ENCODE measurements around the gene MMGT1.

Gene MMGT1

DNA sequence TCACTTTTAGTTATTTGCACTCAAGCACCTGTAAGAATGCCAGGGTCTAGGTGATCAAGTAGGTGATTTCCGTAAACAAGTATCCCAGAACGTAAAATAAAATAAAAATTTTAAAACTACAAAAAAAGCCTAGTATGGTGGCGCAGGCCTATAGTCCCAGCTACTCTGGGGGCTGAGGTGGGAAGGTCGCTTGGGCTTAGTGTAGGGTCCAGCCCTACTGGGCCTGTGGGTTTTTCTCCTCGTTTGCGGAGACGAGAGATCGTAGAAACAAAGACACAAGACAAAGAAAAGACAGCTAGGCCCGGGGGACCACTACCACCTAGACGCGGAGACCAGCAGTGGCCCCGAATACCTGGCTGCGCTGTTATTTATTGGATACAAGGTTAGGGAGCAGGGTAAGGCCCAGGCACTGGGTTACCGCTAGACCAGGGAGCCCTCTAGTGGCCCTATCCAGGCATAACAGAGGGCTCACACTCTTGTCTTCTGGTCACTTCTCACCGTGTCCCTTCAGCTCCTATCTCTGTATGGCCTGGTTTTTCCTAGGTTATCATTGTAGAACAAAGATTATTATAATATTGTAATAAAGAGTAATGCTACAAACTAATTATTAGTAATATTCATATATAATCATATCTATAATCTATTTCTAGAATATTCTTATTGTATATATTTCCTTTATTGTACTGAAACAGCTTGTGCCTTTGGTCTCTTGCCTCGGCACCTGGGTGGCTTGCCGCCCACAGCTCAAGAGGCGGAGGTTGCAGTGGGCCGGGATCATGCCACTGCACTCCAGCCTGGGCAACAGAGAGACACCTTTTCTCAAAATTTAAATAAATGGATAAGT, 41.9 kb downstream of the MMGT1 start:
- ChIA-PET CTCF (interaction anchor here (0.5 to 2.6 kb wide), 19 partner anchors 9 to 1632 kb away, joined by 3 to 25 read pairs (median 4); no protein-coding TSS in a partner anchor), POLR2A (no interaction called here)

DNA sequence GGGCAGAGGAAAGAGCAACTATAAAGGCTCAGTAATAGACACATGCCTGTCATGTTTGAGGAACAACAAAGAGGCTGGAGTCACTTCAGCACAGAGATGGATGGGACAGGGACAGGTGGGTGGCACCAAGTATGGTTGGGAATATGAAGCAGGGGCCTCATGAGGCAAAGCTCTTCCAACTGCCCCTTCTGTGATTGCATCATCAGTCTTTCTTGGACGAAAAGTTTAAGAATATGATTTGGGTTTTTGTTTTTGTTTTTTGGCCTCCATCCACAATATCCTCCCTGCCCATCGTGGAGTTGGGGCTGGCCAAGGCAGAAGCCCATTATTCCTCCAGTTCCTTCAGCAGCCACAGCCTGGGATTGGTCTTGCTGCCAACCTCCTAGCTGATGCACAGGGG, 45.9 kb downstream of the MMGT1 start:
- Histone ChIP-seq H3K4me1 (ENCODE audit: control insufficient read depth, insufficient read depth, low read length) (no peaks in the 10 kb centered on the region), H3K9me3 (ENCODE audit: control insufficient read depth, insufficient read depth, low read depth, low read length) (no peaks in the 10 kb centered on the region), H3K27ac (ENCODE audit: extremely low read depth, low read depth, low read length) (no peak overlapping the region), H3K4me3 (ENCODE audit: low read depth, low read length) (no peak overlapping the region), H3K36me3 (ENCODE audit: control insufficient read depth in 2 of 2, insufficient read depth in 1 of 2, low read length in 2 of 2) (no peaks in the 10 kb centered on the region)
- TF ChIP-seq, protein P1, sequence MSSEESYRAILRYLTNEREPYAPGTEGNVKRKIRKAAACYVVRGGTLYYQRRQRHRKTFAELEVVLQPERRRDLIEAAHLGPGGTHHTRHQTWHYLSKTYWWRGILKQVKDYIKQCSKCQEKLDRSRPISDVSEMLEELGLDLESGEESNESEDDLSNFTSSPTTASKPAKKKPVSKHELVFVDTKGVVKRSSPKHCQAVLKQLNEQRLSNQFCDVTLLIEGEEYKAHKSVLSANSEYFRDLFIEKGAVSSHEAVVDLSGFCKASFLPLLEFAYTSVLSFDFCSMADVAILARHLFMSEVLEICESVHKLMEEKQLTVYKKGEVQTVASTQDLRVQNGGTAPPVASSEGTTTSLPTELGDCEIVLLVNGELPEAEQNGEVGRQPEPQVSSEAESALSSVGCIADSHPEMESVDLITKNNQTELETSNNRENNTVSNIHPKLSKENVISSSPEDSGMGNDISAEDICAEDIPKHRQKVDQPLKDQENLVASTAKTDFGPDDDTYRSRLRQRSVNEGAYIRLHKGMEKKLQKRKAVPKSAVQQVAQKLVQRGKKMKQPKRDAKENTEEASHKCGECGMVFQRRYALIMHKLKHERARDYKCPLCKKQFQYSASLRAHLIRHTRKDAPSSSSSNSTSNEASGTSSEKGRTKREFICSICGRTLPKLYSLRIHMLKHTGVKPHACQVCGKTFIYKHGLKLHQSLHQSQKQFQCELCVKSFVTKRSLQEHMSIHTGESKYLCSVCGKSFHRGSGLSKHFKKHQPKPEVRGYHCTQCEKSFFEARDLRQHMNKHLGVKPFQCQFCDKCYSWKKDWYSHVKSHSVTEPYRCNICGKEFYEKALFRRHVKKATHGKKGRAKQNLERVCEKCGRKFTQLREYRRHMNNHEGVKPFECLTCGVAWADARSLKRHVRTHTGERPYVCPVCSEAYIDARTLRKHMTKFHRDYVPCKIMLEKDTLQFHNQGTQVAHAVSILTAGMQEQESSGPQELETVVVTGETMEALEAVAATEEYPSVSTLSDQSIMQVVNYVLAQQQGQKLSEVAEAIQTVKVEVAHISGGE (tag by site-specific recombination; conservative IDR thresholded peaks at IDR 0.05; ENCODE audit: low read depth): no peak
- TF ChIP-seq ZNF777 (tag by site-specific recombination; IDR thresholded peaks at IDR 0.05; ENCODE audit: borderline replicate concordance) (no peak), ZNF211 (tag by site-specific recombination; IDR thresholded peaks at IDR 0.05; ENCODE audit: low read depth) (no peak), ZNF114 (tag by site-specific recombination; IDR thresholded peaks at IDR 0.05) (no peak), HOXD13 (CRISPR knock-in tag; IDR thresholded peaks at IDR 0.05; ENCODE audit: borderline replicate concordance) (no peak), SP3 (tag by site-specific recombination; IDR thresholded peaks at IDR 0.05) (no peak), ZNF623 (tag by site-specific recombination; IDR thresholded peaks at IDR 0.05) (no peak), ZNF184 (tag by site-specific recombination; IDR thresholded peaks at IDR 0.05) (no peak), ZNF274 (IDR thresholded peaks at IDR 0.05; ENCODE audit: low read length) (no peak), ZNF274 (tag by site-specific recombination; IDR thresholded peaks at IDR 0.05; ENCODE audit: borderline replicate concordance) (no peak), ZFP69B (tag by site-specific recombination; IDR thresholded peaks at IDR 0.05) (no peak), ZBTB17 (tag by site-specific recombination; IDR thresholded peaks at IDR 0.05) (no peak)
- TF ChIP-seq, protein P2, sequence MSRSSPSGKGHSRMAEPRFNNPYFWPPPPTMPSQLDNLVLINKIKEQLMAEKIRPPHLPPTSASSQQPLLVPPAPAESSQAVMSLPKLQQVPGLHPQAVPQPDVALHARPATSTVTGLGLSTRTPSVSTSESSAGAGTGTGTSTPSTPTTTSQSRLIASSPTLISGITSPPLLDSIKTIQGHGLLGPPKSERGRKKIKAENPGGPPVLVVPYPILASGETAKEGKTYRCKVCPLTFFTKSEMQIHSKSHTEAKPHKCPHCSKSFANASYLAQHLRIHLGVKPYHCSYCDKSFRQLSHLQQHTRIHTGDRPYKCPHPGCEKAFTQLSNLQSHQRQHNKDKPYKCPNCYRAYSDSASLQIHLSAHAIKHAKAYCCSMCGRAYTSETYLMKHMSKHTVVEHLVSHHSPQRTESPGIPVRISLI (tag by site-specific recombination; IDR thresholded peaks at IDR 0.05): no peak
- TF ChIP-seq, protein P3, sequence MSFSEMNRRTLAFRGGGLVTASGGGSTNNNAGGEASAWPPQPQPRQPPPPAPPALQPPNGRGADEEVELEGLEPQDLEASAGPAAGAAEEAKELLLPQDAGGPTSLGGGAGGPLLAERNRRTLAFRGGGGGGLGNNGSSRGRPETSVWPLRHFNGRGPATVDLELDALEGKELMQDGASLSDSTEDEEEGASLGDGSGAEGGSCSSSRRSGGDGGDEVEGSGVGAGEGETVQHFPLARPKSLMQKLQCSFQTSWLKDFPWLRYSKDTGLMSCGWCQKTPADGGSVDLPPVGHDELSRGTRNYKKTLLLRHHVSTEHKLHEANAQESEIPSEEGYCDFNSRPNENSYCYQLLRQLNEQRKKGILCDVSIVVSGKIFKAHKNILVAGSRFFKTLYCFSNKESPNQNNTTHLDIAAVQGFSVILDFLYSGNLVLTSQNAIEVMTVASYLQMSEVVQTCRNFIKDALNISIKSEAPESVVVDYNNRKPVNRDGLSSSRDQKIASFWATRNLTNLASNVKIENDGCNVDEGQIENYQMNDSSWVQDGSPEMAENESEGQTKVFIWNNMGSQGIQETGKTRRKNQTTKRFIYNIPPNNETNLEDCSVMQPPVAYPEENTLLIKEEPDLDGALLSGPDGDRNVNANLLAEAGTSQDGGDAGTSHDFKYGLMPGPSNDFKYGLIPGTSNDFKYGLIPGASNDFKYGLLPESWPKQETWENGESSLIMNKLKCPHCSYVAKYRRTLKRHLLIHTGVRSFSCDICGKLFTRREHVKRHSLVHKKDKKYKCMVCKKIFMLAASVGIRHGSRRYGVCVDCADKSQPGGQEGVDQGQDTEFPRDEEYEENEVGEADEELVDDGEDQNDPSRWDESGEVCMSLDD (tag by site-specific recombination; IDR thresholded peaks at IDR 0.05): no peak
- CTCF ChIA-PET: no interaction called here
- POLR2A ChIA-PET: no interaction called here

More for the DNA sequence above, 41.9 kb downstream of the MMGT1 start:
- Histone ChIP-seq H3K27ac (ENCODE audit: extremely low read depth, low read depth, low read length) (no peak overlapping the region), H3K36me3 (ENCODE audit: control insufficient read depth in 2 of 2, insufficient read depth in 1 of 2, low read length in 2 of 2) (no peaks in the 10 kb centered on the region), H3K9me3 (ENCODE audit: control insufficient read depth, insufficient read depth, low read depth, low read length) (no peaks in the 10 kb centered on the region), H3K4me3 (ENCODE audit: low read depth, low read length) (no peak overlapping the region), H3K4me1 (ENCODE audit: control insufficient read depth, insufficient read depth, low read length) (no peaks in the 10 kb centered on the region)
- TF ChIP-seq ZNF76 (tag by site-specific recombination; IDR thresholded peaks at IDR 0.05; ENCODE audit: borderline replicate concordance, low read depth) (no peak), ZNF837 (tag by site-specific recombination; IDR thresholded peaks at IDR 0.05) (no peak), ZBTB48 (tag by site-specific recombination; IDR thresholded peaks at IDR 0.05) (peak; percentile 59; the same call in 1 of the 2 replicates), ZNF2 (tag by site-specific recombination; IDR thresholded peaks at IDR 0.05) (peak; percentile 57; the same call in 1 of the 2 replicates), ZNF654 (tag by site-specific recombination; IDR thresholded peaks at IDR 0.05; ENCODE audit: low read depth) (peak; percentile 85)
- TF ChIP-seq, protein P4, sequence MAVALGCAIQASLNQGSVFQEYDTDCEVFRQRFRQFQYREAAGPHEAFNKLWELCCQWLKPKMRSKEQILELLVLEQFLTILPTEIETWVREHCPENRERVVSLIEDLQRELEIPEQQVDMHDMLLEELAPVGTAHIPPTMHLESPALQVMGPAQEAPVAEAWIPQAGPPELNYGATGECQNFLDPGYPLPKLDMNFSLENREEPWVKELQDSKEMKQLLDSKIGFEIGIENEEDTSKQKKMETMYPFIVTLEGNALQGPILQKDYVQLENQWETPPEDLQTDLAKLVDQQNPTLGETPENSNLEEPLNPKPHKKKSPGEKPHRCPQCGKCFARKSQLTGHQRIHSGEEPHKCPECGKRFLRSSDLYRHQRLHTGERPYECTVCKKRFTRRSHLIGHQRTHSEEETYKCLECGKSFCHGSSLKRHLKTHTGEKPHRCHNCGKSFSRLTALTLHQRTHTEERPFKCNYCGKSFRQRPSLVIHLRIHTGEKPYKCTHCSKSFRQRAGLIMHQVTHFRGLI (tag by site-specific recombination; IDR thresholded peaks at IDR 0.05): no peak
- TF ChIP-seq, protein P5, sequence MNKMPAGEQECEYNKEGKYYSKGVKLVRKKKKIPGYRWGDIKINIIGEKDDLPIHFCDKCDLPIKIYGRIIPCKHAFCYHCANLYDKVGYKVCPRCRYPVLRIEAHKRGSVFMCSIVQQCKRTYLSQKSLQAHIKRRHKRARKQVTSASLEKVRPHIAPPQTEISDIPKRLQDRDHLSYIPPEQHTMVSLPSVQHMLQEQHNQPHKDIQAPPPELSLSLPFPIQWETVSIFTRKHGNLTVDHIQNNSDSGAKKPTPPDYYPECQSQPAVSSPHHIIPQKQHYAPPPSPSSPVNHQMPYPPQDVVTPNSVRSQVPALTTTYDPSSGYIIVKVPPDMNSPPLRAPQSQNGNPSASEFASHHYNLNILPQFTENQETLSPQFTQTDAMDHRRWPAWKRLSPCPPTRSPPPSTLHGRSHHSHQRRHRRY (tag by site-specific recombination; IDR thresholded peaks at IDR 0.05): no peak
- TF ChIP-seq, protein P6, sequence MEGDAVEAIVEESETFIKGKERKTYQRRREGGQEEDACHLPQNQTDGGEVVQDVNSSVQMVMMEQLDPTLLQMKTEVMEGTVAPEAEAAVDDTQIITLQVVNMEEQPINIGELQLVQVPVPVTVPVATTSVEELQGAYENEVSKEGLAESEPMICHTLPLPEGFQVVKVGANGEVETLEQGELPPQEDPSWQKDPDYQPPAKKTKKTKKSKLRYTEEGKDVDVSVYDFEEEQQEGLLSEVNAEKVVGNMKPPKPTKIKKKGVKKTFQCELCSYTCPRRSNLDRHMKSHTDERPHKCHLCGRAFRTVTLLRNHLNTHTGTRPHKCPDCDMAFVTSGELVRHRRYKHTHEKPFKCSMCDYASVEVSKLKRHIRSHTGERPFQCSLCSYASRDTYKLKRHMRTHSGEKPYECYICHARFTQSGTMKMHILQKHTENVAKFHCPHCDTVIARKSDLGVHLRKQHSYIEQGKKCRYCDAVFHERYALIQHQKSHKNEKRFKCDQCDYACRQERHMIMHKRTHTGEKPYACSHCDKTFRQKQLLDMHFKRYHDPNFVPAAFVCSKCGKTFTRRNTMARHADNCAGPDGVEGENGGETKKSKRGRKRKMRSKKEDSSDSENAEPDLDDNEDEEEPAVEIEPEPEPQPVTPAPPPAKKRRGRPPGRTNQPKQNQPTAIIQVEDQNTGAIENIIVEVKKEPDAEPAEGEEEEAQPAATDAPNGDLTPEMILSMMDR (tag by site-specific recombination; IDR thresholded peaks at IDR 0.05): peak; percentile 63
